GM21515 (cell line): ENCODE measurements around the gene ZNF438.

ENCODE experiments used
- ATAC-seq: cut with Tn5 transposase; IDR thresholded peaks from one replicate; pipeline ENCODE4 v1.9.1; 2021; ENCODE audit not compliant: unreplicated experiment

The ZNF438 gene

DNA sequence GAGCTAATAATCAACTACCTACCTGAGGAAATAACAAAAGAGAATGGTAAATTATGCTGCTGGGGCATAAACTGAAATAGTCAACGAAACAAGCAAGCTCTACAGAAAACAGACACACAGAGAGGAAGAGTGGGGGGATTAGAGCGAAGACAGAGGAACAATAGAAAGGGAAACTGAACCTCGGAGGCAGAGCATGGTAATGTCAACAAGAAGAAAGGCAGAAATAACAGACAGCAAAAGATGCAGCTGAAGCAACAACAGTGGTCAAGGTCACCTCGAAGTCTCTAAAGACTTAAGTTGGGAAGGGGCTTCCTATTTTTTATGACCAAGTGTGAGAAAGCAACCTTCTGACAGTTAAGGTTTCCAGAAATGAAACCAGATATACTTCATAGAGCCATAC lies 177.0 kb downstream of the ZNF438 start:
- ATAC-seq: no peak

DNA sequence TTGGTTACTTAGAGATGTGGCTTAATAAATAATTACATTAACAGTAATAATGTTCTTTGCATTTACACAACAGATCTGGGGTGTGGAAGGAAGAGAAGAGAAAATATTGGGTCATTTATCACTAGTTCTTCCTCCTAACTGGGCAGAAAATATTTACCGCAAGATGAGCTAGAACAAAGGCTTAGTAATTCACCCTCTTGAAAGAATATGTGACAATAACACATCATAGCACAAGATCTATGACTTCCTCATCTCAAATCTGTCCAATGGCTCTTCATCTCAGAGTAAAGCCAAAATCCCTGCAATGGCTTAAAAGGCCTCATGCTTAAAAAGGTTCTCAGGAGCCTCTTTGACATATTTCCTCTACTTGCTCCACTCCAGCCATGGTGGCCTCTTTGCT lies 178.6 kb downstream of the ZNF438 start:
- ATAC-seq: no peak

- ATAC-seq: no peak
Observed at GRCh38 chr10:30850776-30851175, 180.9 kb downstream of the ZNF438 start.

GRCh38 chr10:30849231-30850035 lies 182.2 kb downstream of the ZNF438 start:
- no peak for ATAC-seq

DNA sequence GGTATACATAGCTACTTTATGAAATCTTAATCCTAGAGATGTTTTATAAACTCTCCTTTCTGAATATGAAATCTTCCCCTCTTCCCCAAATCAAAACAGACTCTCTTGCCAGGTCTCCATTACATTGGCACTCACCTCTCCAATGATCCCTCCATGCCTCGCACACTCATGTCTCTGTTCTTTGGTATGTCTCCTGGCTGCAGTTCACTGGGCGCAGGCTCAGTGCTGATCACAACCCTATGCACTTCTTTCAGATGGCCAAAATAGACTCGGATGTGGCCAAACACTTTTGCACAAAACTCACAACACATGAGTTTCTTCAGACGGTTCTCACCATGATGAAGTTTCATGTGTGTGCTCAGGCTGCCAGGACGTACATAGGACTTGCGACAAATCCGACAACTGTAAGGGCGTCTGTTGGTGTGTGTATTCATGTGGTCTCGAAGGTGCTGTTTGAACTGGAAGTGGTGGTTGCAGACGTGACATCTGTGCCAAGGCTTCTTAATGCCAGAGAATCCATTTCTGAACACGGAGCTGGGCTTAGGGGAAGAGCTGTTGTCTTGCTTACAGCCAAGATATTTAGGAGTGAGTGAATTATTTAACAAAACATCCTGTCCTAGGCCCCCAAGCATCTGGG lies 183.2 kb downstream of the ZNF438 start:
- ATAC-seq: no peak

- no peak for ATAC-seq
Observed at GRCh38 chr10:30847642-30848041, 184.0 kb downstream of the ZNF438 start.

DNA sequence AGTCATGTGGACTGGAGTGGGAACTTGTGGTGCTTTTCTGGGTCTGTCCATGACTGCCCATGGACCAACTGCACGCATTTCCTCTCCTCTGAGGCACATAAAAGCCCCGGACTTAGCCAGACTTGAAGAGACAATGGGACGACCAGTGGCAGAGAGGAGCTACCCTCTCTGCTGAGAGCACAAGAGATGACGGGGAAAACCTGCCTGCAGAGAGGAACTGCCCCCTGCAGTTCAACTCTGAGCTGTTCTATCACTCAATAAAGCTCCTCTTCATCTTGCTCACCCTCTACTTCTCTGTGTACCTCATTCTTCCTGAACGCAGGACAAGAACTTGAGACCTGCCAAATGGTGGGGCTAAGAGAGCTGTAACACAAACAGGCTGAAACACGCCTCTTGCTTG lies 184.5 kb downstream of the ZNF438 start:
- no peak for ATAC-seq

DNA sequence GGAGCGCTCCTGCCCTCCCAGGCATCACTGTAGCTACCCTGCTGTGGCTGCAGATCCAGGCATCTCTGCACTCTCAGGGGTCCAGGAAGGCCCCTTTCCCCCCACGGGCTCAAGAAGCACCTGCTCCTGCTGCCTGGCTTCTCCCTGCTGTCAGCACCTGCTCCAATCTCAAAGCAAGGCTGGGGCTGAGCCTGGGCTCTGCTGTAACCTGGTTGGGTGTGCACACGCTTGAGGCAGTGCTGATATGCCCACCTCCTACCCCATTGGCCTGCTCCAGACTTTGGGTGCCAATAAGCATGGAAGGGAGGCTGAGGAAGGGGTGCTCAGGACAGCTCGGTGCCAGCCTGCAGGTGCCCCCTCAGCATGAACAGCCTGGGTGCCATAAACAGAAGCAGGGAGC lies 185.0 kb downstream of the ZNF438 start:
- no peak for ATAC-seq

DNA sequence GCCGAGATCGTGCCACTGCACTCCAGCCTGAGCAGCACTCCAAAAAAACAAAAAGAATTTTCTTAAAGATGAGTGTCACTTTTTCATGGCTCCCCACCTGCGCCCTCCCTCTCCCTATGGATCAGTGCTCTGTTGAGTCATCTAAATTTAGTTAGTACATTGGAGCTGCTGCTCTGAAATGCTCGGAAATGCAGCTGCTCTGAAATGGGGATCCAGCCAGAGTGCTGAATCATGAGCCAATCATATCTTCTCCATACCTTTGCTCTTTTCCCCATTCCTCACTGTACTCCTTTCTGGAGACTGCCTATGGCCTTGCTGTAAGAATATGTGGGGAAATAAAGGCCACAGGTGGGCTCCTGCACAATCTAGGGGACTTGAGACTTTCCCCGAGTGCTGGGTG lies 188.8 kb downstream of the ZNF438 start:
- ATAC-seq: no peak

GRCh38 chr10:30842185-30842584 lies 189.5 kb downstream of the ZNF438 start:
- no peak for ATAC-seq

- no peak for ATAC-seq
Observed at GRCh38 chr10:30840395-30841050, 191.1 kb downstream of the ZNF438 start.

DNA sequence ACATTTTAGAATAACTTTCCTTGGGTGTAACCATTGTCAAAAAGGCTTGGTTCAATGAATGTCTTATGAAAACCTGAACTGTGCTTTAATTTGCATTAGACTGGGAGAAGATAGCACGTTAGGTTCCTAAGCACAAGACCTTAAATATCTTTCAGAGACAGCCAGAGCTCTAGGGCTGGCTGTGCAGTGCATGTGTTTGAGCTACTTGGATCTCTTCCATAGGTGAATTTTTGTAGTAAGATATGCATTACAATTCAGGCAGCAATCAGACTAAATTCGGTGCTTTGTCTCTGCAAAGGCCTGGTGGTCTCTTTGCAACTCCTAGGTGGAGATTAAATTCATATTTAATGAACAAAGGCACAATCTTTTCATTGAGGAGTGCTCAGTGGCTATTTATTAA lies 192.0 kb downstream of the ZNF438 start:
- ATAC-seq: no peak

DNA sequence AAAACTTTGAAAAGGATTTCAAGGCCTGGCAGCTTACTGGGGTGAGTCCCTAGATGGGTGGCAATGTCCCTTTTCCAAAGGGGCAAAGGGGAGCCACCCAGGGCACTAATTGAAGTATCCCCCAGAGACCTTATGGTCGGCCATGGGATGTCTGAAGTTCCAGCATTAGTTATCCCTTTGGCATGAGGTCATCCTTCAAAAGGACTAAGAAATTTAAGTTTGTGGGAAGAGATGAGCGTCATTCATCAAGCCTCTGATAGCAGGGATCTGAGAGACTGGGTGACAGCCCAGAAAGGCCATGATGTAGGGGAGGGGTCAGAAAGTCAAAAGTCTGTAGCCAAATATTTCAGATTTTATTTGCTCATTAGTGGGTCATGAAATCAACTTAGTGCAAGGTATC lies 195.3 kb downstream of the ZNF438 start:
- ATAC-seq: no peak

GRCh38 chr10:30835146-30835545 lies 196.5 kb downstream of the ZNF438 start:
- no peak for ATAC-seq

DNA sequence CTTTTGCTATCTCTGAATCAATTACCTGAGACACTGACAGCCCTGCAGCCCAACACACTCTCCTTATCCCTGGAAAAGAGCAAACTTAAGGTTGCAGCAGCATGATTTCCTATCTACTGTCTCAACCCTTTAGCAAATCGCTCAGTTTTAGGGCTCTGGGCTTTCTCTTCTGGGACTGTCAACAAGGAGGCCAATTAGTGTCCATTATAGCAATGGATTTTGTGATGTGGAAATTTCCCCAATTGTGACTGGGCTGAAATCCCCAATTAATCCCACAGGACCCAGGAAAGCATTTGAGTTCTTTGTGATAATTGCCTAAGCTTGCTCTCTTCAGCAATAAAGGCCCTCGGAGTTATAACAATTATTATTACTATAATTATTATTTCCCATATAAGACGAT lies 197.0 kb downstream of the ZNF438 start:
- ATAC-seq: no peak

GRCh38 chr10:30834153-30834552 lies 197.5 kb downstream of the ZNF438 start:
- no peak for ATAC-seq

DNA sequence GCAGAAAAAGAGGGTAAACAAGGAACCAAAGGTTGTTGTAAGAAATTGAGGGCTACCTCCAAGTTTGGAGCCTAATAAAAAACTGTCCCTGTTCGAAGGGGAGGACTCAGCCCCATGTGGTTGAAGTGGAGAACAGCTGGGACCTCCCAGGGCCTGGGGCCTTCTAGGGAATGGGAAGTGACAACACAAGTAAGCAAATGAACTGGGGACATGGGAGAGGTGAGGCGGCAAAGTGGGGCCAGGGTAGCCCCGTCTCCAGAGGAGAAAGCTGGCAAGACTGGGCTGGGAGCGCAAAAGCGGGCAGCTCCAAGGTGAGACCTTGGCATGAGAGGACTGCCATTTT lies 198.1 kb downstream of the ZNF438 start:
- no peak for ATAC-seq

DNA sequence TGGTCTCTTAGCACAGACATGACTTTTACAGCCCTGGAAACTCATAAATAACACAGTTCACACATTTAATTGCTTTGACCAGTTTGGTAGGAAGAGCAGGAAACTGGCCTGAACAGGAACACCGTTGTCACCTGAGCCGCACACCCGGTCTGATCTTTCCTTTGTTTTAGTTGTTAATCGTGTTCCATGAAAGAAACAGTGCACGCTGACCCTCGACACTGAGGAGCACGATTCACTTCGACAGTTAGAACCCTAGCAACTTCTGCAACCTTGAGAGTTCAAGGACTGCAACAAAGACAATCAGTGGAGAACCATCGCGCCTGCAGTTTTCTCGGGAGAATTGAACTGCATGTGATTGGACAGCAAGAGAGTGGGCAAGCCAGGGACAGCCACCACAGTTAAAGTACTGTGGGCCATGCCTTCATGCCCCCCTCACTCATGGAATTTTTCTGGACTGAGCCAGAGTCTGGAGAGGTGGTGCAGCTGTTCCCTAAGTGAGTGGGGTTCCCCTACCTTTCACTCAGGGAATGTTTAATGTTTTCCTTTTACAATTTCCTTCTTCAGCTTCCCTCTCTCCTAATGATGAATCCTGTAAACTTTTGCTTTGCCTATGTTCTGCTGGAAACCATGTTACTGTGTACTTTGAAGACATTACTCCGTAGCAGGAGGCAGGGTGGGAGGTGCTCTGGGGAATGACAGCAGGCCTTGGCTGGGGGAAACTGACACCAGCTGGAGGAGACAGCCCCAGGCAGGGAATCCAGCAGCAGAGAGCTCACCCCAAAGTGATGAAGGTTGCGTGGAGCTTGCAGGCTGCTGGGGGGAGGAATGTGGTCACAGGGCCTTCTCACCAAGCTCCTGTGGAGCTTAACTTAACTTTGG lies 198.7 kb downstream of the ZNF438 start:
- no peak for ATAC-seq

DNA sequence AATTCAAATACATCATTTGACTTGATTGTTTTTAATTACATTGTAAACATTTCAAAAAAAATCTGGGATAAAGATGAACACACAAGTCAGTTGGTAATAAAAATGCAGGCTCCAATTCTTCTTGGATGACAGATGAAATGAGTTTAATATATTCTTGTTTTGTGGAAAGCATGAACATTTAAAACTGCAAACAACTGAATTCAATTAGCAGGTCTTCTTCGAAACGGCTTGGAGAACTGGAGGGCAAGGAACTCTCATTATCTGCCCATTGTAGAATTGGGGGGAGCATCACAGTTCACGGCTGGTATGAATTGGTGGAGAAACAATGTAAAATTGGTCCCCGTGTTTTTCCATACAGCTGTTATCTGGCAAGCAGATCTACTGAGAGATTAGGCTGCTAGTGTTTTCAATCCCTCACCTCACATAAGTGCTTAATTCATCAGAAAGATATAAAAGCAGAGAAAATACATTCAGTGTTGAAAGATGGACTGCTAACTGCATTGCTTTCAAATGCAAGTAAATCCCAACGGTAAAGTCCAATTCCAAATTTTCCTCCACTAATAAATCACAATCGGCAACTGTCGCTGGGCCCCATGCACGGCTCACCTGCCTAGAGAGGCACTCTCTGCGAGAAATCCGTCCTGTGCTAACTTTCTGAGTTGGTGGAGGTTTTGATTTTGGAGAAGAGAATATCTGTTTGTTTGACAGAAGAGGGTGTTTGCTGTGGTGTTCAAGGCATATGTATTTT lies 199.5 kb downstream of the ZNF438 start:
- ATAC-seq: no peak

DNA sequence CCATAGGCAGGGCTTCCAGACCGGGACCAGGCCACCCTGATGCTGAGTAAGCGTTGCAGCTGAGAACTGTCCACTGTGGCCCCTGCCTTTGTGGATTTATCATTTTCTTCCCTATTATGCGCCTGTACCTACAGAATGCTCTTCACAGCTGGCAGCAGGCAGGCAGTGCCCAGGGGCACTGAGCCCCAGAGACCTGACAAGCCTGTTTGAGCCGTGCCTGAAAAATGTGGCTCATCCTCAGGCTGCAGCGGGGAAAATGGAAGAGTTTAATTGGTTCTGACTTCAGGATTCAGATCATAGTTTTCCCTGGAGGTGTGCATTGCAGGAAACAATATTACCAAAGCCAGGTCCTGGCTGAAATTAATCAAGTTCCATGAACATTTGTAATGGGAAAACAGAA lies 200.2 kb downstream of the ZNF438 start:
- ATAC-seq: no peak
